HEK293 (cell line): ENCODE results near the gene LIMA1.

Source experiments
- CTCF ChIP-seq: fragments of 450-650 bp; formaldehyde crosslinking; IDR thresholded peaks from 2 replicates; pipeline ENCODE4 v1.5.1; 2016; ENCODE audit warnings: missing biosample characterization, missing genetic modification characterization
- WT1 ChIP-seq: fragments of 450-650 bp; formaldehyde crosslinking; IDR thresholded peaks from 2 replicates; pipeline ENCODE4 v1.5.1; 2016; ENCODE audit warnings: missing biosample characterization, missing genetic modification characterization

GRCh38 chr12:50215033-50215432 is 68.3 kb downstream of the LIMA1 start:
- TF ChIP-seq WT1: no peak
- no peak for TF ChIP-seq CTCF (tag by site-specific recombination)
